HT1080 (cell line): ENCODE measurements around the gene TCF7L1. TPM values are rescaled to one million over a fixed set of nuclear protein-coding genes. Genes with fewer than 3 reads are reported as not detected.
"Not testable (repeated sequence)": the region's sequence is repeated elsewhere in the genome, so short reads cannot be mapped to it uniquely, and the experiment has no call there.

Experiments
- DNase-seq: peaks from one replicate; pipeline ENCODE4 v3.0.0-alpha.2; 2015; ENCODE audit warnings: low read depth
- total RNA-seq: library from RNA; depleted of rRNA; stranded (reverse); fragments of >200 nt; shearing (Covaris generic); gene quantifications from 2 replicates; pipeline ENCODE4 v1.2.3, GENCODE V29; 2014

TCF7L1 gene
- total RNA-seq, 1 experiment from 2014 or later = 0.16 TPM

DNA sequence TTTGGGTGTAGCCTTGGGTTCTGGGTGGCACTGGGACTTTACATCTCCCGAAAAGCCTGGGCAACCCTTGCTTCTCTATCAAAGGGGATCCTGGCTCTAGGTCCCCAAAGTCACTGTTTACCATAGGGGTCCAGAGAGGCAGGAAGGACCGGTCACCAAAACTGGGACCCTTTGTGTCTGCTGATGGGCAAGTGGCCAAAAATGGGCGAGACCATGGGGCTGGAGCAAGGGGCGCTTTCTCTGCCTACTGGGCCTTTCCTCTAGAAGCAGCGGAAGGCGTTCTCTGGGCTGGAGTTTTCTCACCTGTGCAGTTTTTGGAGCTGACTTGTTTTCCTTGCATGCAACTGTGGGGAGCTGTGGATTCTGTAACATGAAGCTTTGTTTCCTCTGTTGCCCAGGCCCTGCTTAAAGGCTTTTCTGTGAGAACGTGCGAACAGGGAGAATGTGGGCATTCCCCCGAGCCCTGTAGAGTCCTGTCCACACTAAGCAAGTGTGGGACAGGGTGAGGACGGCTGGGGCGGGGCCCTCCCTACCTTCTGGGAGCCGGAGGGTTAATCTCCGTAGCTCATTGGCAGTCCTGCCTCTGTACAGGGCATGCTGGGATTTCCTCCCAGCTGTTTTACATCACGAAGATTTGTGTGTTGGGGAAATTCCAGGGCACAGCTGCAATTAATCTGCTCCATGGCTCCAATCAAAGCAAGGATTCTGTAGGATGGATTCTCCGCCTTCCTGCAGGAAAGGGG is 144.4 kb downstream of the TCF7L1 start:
- no peak for DNase-seq

DNA sequence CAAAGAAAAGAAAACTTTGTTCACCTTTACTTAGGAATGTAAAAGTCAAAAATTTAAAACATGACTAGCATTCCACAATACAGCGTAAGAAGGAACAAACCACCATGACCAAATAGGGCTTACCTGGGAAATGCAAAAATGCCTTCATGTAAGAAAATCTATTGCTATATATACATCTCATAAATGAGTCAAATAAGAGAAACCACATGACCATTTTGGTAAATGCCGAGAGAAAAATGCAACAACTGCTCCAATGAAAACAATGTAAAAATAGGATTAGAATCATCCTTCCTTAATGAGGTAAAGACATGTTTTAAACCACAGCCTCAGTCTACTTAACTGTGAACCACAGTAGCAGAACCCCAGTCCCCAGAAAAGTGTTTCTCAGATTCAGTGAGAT is 145.2 kb downstream of the TCF7L1 start:
- no peak for DNase-seq

GRCh38 chr2:85281553-85281952 is 148.4 kb downstream of the TCF7L1 start:
- no peak for DNase-seq

GRCh38 chr2:85282914-85283313 is 149.7 kb downstream of the TCF7L1 start:
- no peak for DNase-seq

GRCh38 chr2:85283641-85284040 is 150.4 kb downstream of the TCF7L1 start:
- DNase-seq = no peak

- DNase-seq = no peak
These were observed 153.7 kb downstream of the TCF7L1 start for GRCh38 chr2:85286918-85287317.

DNA sequence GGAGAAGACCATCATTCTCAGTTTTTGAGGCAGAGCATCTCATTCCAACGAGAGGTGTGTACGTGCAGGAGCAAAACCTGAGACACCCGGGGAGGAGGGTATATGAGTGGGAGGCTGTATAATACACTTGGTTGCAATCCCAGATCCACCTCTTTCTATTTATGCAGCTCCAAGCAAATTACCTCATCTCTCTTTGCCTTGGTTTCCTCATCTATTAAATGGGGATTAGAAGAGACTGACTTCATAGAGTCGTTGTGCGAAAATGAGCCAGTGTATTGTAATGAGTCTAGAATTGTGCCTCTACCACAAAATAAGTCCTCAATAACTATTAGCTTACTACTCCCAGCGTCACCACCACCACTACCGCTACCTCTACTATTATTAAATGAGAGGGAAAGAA is 154.5 kb downstream of the TCF7L1 start:
- no peak for DNase-seq

DNA sequence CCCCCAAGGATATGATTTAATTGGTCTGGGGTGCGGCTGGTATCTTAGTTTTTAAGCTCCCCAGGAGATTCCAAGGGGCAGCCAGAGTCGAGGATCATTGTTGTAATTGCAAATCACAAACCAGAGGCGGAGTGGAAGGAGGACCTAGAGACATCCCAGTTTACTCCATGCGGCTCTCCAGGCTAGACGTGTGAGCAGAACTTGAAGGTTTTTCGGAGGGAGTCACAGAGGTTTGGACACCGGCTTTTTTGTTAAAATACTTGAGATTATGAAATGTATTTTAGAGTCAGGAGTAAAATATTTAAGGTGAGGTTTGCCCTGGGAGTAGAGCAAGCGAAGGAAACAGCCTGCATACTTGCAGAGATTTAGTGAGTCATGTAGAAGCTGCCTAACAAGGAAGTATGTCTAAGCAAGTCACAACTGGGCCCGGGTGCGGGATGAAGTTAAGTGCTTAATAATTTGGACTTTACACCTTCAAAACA is 155.1 kb downstream of the TCF7L1 start:
- peak; percentile 82 for DNase-seq

DNA sequence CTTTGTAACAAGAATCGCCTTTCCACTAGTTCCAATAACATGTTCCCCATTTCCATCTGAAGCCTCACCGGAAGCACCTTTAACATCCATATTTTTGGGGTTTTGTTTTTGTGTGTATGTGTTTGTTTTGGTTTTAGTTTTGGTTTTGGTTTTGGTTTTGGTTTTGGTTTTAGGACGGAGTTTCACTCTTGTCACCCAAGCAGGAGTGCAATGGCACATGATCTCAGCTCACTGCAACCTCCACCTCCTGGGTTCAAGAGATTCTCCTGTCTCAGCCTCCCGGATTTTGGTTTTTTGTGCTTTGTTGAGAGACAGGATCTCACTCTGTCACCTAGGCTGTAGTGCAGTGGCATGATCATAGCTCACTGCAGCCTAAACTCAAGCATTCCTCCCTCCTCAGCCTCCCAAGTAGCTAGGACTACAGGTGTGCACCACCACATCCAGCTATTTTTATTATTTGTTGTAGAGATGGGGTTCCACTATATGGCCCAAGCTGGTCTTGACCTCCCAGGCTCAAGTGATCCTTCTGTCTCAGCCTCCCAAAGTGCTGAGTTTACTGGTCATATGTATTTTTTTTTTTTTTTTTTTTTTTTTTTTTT is 158.3 kb downstream of the TCF7L1 start:
- DNase-seq = no peak

DNA sequence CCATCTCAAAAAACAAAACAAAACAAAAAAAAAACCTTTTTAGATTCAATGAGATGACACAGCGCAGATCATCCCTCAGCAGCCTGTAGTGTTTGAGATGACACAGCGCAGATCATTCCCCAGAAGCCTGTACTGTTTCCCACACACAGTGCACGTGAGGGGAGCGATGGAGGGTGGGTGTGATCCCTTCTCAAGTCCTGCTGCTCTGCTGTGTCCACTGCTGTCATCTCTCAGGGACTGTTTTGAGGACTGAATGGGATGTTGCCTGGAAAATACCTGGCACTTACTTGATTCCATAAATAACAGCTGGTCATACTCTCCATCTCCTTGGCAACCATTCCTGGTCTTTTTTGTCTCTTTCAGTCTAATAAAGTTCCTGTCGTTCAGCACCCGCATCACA is 168.9 kb downstream of the TCF7L1 start:
- no peak for DNase-seq

- no peak for DNase-seq
These were observed 170.8 kb downstream of the TCF7L1 start for GRCh38 chr2:85303780-85304531.

DNA sequence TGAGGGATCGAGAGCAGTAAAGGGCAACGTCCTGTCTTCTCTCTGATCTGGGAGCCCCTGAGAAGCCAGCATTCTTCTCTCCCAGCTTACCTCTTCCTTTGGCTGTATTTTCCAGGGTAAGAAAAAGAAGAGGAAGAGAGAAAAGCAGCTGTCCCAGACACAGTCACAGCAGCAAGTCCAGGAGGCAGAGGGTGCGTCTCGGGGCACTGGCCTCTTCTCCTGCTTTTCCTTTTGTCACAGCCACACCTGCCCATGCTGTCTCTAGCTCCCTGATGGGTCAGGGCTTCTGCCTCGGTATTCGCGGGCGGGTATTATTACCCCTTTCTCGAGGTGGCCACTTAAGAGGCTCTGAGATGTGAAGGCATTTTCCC is 174.3 kb downstream of the TCF7L1 start:
- no peak for DNase-seq

DNA sequence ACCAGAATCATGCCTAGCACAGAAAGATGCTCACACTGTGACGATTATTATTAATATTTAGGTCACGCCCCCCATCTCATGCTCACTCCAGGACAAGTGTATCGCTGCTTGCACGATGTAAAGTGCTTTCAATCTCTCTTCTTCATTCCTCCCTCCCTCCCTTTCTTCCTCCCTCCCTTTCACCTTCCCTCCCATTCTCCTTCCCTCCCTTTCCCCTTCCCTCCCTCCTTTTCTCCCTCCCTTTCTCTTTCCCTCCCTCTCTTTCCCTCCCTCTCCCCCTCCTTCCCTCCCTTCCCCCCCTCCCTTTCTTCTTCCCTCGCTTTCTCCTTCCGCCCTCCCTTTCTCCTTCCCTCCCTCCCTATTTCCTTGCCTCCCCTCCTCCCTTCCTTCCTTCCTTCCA is 175.0 kb downstream of the TCF7L1 start:
- no peak for DNase-seq

GRCh38 chr2:85308896-85309555 is 175.8 kb downstream of the TCF7L1 start:
- DNase-seq = peak; percentile 66

DNA sequence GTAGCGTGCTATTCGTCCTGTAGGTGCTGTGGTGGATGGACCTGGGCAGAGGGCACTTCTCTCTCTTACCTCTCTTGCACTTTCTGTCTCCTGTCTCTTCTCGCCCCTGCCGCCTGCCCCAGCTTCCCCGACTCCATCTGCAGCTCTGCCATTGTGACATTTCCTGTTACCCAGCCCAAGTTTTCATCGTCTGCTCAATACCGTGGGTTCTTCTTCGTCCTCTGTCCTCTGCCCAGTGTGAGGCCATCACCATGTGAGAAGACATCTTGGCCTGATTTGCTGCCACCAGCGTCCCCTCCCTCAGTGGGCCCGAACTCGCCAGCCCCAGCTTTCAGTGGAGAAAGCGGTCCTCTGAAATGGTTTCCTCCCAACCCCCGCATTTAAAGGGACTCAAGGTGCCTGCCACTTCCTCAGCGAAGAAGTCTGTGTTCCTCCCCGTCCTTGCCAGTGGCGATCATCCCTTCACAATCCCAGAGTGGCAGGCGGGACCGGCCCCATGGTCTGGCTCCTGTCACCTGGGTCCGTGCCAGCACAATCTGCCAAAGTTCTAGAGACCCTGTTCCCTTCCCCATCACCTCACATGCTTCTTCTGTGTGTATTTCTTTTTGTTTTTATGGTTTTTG is 176.6 kb downstream of the TCF7L1 start:
- DNase-seq = no peak

GRCh38 chr2:85310330-85310729 is 177.1 kb downstream of the TCF7L1 start:
- DNase-seq = no peak

DNA sequence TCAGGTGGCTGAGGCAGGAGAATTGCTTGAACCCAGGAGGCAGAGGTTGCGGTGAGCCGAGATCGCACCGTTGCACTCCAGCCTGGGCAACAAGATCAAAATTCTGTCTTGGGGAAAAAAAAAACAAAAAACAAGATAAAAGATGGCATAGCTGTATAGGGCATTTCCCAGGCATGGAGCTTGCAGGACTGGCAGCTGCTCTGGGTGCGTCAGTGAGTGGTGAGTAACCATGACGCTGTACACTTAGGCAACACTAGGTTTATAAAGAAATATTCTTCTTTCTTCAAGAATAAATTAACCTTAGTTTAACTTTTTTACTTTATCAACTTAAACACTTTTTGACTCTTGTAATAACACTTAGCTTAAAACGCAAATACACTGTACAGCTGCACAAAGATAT is 179.2 kb downstream of the TCF7L1 start:
- DNase-seq = peak; percentile 76

DNA sequence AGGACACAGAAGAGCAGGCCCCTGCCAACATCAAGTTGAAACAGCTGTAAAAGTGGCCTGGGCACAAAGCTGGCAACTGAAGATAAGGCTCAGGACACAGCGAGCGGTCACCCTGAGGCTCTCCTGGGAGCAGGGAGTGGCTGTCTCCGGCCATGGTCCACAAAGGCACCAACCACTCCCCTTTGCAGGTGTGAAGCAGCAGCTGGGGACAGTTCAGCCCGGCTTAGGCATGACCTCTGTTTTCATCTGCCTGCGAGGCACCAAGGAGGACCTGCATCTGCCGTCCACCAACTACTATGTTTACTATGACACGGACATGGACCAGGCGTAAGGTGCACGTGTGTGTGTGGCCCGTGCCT is 181.7 kb downstream of the TCF7L1 start:
- no peak for DNase-seq

DNA sequence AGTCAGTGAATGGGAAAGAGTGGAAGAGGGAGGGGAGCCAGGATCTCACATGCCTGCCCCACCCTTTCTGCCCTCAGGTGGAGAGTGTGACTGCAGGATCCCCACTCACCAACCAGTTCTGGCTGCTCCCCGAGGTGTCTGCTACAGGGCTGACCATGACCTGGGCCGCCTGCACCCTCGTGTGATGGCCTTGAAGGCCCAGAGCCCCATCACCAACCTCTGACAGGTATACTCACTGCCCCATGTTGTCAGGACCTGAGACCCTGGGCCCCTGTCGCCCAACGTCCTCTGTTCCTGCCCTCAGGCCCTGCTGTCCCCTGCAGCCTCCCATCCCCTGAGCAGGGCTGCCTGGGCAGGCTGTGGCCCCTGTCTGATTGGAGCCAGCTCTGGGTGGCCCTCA is 182.7 kb downstream of the TCF7L1 start:
- DNase-seq = not testable (repeated sequence)

GRCh38 chr2:85318222-85319074 is 185.3 kb downstream of the TCF7L1 start:
- peak; percentile 45 for DNase-seq

DNA sequence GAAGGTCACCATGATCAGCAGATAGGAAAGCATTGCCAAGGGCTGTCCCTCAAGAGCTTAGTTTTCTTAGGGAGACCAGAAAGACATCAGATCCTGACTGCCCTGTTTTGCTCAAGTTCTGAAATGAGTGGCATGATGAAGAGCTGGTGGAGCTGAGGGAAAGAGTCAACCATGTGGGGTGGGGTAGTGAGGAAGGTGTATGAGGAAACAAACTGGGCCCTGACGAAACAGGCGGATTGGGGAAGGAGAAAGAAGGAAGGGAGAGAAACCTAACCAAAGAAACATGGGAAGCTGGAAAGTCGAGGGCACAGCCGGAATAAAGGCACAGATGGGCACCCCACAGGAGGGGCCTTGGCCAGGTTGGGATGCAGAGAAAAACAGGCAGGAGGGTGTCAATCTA is 186.6 kb downstream of the TCF7L1 start:
- no peak for DNase-seq
